Measurements from ENCODE around the gene GRAMD1A. TPM values are rescaled to one million over a fixed set of nuclear protein-coding genes. Genes with fewer than 3 reads are reported as not detected.

Gene GRAMD1A
- total and polyA plus RNA-seq, 9 of the 15 experiments (the other 6 are each of a cell fraction or from before 2014, with no cell fraction given), result 1.4 to 63.8 (median 38.5) TPM

DNA sequence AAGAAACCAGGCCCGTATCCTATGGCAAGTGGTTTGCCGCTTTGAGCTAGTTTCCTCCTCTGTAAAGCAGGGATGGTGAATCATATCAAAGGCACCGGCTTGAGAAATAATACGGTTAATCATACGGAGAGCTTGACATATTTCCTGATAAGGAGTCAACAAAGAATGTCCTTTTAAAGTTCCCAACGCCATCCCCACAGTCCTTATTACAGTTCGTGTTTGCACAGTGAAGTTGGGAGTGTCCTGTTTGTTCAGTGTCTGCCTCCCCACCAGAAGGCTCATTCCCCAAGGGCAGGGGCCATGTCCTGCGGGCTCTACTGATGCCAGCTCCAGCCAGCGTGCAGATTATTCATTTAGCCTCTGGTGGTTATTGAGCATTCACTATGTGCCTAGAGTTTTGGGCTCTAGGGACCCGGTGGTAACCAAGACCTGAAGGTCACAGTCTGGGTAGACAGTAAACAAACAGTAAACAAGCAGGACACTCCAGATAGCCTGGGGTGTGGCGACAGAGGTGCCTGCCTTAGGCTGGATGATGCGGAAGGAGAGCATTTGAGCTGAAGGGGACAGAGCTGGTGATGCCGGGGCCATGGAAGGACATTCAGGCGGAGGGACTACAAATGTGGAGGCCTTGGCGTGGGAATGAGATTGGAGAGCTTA is 6.3 kb downstream of the GRAMD1A start:
- 79% methylated on average over 15 of the region's 15 CpGs for WGBS (ENCODE audit: insufficient coverage, low coverage, missing lambda C conversion rate)
- no peaks in the 10 kb centered on the region for H3K9me1 ChIP-seq (ENCODE audit: control insufficient read depth, insufficient read depth, low read length)
- H3K4me3 ChIP-seq, result no peak overlapping the region
- H3K9me3 ChIP-seq (replicated peaks; ENCODE audit: control insufficient read depth, insufficient read depth, low read depth, low read length), result no peaks in the 10 kb centered on the region
- H3K36me3 ChIP-seq (ENCODE audit: control insufficient read depth, insufficient read depth, low read length), result peaks cover 76% of the 10 kb centered on the region; the same call in 2 of the 3 replicates
- in situ Hi-C loops (cut with MboI) (no loop called here), intact Hi-C loops (cut with micrococcal nuclease) (no loop called here)
- peak overlapping the region in 1 of 2 experiments; percentile 36; a peak in 1 of 4 replicates for H3K9ac ChIP-seq (ENCODE audit: insufficient read depth in 1 of 2, low read depth in 2 of 2, low read length in 2 of 2)
- no TSS peak for BruUV-seq (replicated peaks)
- POLR2A ChIA-PET, result interaction anchor here (0.6 to 1.3 kb wide), 5 partner anchors 8 to 213 kb away, joined by 3 to 4 read pairs (median 4); no protein-coding TSS in a partner anchor
- H3K27ac ChIP-seq (ENCODE audit: extremely low read depth, low read depth, low read length), result no peak overlapping the region
- TF ChIP-seq ZNF764 (CRISPR knock-in tag; IDR thresholded peaks at IDR 0.05; ENCODE audit: low read depth) (no peak), MEIS2 (IDR thresholded peaks at IDR 0.05; ENCODE audit: partially characterized antibody) (peak; percentile 28)
- H4K20me1 ChIP-seq (replicated peaks; ENCODE audit: control insufficient read depth, insufficient read depth, low read length), result peaks cover 6% of the 10 kb centered on the region
- H3K79me2 ChIP-seq (ENCODE audit: control insufficient read depth, insufficient read depth, low read length), result peaks cover 51% of the 10 kb centered on the region
- no peak overlapping the region for H3K4me2 ChIP-seq (ENCODE audit: insufficient read depth, low read length)
- no peak overlapping the region for H2AFZ ChIP-seq (ENCODE audit: low read depth, low read length)
- no peak for ATAC-seq
- H3K4me1 ChIP-seq (replicated peaks in 1 of 2; ENCODE audit: control insufficient read depth in 2 of 2, insufficient read depth in 2 of 2, low read length in 2 of 2), result peaks cover 19 to 40% of the 10 kb centered on the region in 2 experiments
- CTCF ChIA-PET (ENCODE audit: low intra/inter-chr PET ratio), result no interaction called here
- no peaks in the 10 kb centered on the region for H3K27me3 ChIP-seq (ENCODE audit: control insufficient read depth in 2 of 2, insufficient read depth in 2 of 2, low read length in 2 of 2)
- no peak for DNase-seq (ENCODE audit: extremely low read depth in 1 of 4, low spot score in 3 of 4)
- FAIRE-seq, result peak; percentile 15

DNA sequence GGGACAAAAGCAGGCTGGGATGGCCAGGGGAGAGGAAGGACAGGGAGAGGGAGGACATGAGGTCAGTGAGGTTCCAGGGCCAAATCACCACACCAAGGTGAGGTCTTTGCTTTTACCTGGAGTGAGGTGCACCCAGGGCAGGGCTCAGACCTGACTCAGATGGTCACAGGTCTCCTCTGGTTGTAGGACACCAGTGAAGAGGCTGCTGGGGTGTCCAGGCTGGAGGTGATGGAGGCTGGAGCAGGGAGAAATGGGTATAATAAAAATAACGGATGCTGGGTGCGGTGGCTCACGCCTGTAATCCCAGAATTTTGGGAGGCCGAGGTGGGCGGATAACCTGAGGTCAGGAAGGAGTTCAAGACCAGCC is 6.9 kb downstream of the GRAMD1A start:
- TF ChIP-seq ZZZ3 (IDR thresholded peaks at IDR 0.05), result no peak
- TF ChIP-seq SNIP1 (IDR thresholded peaks at IDR 0.05; ENCODE audit: low read depth), result no peak
- no peak for TF ChIP-seq WHSC1 (IDR thresholded peaks at IDR 0.05; ENCODE audit: low read length)
- no peak for TF ChIP-seq TARDBP (IDR thresholded peaks at IDR 0.05)
- TF ChIP-seq DDX20 (tag; IDR thresholded peaks at IDR 0.05; ENCODE audit: low read depth), result no peak
- TF ChIP-seq, protein P1, sequence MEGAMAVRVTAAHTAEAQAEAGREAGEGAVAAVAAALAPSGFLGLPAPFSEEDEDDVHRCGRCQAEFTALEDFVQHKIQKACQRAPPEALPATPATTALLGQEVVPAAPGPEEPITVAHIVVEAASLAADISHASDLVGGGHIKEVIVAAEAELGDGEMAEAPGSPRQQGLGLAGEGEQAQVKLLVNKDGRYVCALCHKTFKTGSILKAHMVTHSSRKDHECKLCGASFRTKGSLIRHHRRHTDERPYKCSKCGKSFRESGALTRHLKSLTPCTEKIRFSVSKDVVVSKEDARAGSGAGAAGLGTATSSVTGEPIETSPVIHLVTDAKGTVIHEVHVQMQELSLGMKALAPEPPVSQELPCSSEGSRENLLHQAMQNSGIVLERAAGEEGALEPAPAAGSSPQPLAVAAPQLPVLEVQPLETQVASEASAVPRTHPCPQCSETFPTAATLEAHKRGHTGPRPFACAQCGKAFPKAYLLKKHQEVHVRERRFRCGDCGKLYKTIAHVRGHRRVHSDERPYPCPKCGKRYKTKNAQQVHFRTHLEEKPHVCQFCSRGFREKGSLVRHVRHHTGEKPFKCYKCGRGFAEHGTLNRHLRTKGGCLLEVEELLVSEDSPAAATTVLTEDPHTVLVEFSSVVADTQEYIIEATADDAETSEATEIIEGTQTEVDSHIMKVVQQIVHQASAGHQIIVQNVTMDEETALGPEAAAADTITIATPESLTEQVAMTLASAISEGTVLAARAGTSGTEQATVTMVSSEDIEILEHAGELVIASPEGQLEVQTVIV (CRISPR knock-in tag; IDR thresholded peaks at IDR 0.05; ENCODE audit: borderline replicate concordance), result no peak
- TF ChIP-seq EP400 (IDR thresholded peaks at IDR 0.05), result no peak
- TF ChIP-seq NR4A1 (CRISPR knock-in tag; IDR thresholded peaks at IDR 0.05), result no peak
- TF ChIP-seq NR4A1 (tag; IDR thresholded peaks at IDR 0.05), result no peak
- TF ChIP-seq LCOR (CRISPR knock-in tag; IDR thresholded peaks at IDR 0.05), result no peak
- BruUV-seq (replicated peaks), result no TSS peak
- Histone ChIP-seq H3K79me2 (ENCODE audit: control insufficient read depth, insufficient read depth, low read length) (peaks cover 46% of the 10 kb centered on the region), H3K4me1 (replicated peaks in 1 of 2; ENCODE audit: control insufficient read depth in 2 of 2, insufficient read depth in 2 of 2, low read length in 2 of 2) (peaks cover 16 to 42% of the 10 kb centered on the region in 2 experiments), H3K27ac (ENCODE audit: extremely low read depth, low read depth, low read length) (no peak overlapping the region), H3K4me2 (ENCODE audit: insufficient read depth, low read length) (no peak overlapping the region), H4K20me1 (replicated peaks; ENCODE audit: control insufficient read depth, insufficient read depth, low read length) (peaks cover 6% of the 10 kb centered on the region), H3K9ac (ENCODE audit: insufficient read depth in 1 of 2, low read depth in 2 of 2, low read length in 2 of 2) (peak overlapping the region in 1 of 2 experiments; percentile 36; a peak in 1 of 4 replicates), H3K27me3 (ENCODE audit: control insufficient read depth in 2 of 2, insufficient read depth in 2 of 2, low read length in 2 of 2) (no peaks in the 10 kb centered on the region), H3K9me1 (ENCODE audit: control insufficient read depth, insufficient read depth, low read length) (no peaks in the 10 kb centered on the region), H2AFZ (ENCODE audit: low read depth, low read length) (no peak overlapping the region), H3K4me3 (no peak overlapping the region), H3K9me3 (replicated peaks; ENCODE audit: control insufficient read depth, insufficient read depth, low read depth, low read length) (no peaks in the 10 kb centered on the region), H3K36me3 (ENCODE audit: control insufficient read depth, insufficient read depth, low read length) (peaks cover 78% of the 10 kb centered on the region; the same call in 2 of the 3 replicates)
- in situ Hi-C loops (cut with MboI) (no loop called here), intact Hi-C loops (cut with micrococcal nuclease) (no loop called here)
- no peak for ATAC-seq
- no peak for DNase-seq (ENCODE audit: extremely low read depth in 1 of 4, low spot score in 3 of 4)
- POLR2A ChIA-PET, result interaction anchor here (1.2 to 1.3 kb wide), 2 partner anchors 8 to 168 kb away, joined by 3 read pairs; no protein-coding TSS in a partner anchor
- CTCF ChIA-PET (ENCODE audit: low intra/inter-chr PET ratio), result no interaction called here
- 98% methylated on average over 5 of the region's 5 CpGs for whole genome bisulfite sequencing (ENCODE audit: insufficient coverage, low coverage, missing lambda C conversion rate)
- FAIRE-seq, result no peak
